ENCODE data around the gene WDR72. TPM values are rescaled to one million over a fixed set of nuclear protein-coding genes. Genes with fewer than 3 reads are reported as not detected.

The WDR72 gene
- total RNA-seq, 2 donors from 2014 or later: 0.08 to 0.42 TPM

DNA sequence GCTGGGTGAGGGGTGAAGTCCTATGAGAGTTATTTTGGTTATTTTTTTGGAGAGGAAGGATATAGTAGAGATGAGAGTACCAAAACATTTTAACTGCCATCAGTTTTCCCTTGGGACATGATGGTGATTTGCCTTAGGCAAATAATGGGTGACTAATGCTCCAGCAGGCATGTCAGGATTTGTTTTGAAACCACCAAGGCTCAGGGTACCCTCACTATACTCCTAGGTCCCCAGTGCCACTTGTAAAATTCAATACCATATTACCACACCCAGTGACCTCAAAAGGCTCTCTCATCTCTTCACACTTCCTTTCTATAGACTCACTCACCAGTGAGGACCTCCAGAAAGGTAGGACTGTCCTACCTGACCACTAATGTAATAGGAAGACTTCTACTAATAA lies 83.6 kb downstream of the WDR72 start:
- intact Hi-C loops (cut with DNase I): no loop called here
- no peaks in the 10 kb centered on the region for H3K9me3 ChIP-seq
- no peaks in the 10 kb centered on the region for H3K4me1 ChIP-seq
- no peaks in the 10 kb centered on the region for H3K27me3 ChIP-seq
- no peak overlapping the region for H3K27ac ChIP-seq
- no peak overlapping the region for H3K9ac ChIP-seq (ENCODE audit: low read depth in 2 of 2, low read length in 2 of 2)
- H3K36me3 ChIP-seq: no peaks in the 10 kb centered on the region
- no peak for DNase-seq
- TF ChIP-seq, protein P1, sequence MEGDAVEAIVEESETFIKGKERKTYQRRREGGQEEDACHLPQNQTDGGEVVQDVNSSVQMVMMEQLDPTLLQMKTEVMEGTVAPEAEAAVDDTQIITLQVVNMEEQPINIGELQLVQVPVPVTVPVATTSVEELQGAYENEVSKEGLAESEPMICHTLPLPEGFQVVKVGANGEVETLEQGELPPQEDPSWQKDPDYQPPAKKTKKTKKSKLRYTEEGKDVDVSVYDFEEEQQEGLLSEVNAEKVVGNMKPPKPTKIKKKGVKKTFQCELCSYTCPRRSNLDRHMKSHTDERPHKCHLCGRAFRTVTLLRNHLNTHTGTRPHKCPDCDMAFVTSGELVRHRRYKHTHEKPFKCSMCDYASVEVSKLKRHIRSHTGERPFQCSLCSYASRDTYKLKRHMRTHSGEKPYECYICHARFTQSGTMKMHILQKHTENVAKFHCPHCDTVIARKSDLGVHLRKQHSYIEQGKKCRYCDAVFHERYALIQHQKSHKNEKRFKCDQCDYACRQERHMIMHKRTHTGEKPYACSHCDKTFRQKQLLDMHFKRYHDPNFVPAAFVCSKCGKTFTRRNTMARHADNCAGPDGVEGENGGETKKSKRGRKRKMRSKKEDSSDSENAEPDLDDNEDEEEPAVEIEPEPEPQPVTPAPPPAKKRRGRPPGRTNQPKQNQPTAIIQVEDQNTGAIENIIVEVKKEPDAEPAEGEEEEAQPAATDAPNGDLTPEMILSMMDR (IDR thresholded peaks at IDR 0.05): no peak
- H3K4me3 ChIP-seq: no peak overlapping the region

DNA sequence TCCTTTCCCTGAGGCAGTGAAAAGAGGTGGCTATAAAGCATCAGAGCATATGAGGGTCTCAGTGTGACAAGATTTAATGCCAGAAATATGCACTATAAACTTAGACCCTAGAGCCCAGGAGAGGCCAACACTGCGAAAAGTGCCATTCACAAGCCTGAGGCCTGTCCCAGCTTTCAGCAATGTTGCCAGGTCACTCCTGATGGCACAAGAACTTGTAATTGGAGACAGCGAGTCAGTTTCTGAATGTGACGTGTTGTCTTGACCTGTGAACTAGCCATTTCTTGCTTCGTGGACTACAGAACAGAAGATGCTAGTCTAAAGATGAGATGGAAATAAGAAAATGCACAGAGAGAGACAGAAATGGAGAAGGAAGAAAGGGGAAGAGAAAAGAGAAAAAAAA lies 87.9 kb downstream of the WDR72 start:
- Histone ChIP-seq H3K36me3 (no peaks in the 10 kb centered on the region), H3K4me3 (no peak overlapping the region), H3K9ac (ENCODE audit: low read depth in 2 of 2, low read length in 2 of 2) (no peak overlapping the region), H3K27me3 (no peaks in the 10 kb centered on the region), H3K9me3 (no peaks in the 10 kb centered on the region), H3K27ac (no peak overlapping the region), H3K4me1 (no peaks in the 10 kb centered on the region)
- TF ChIP-seq, protein P1 (IDR thresholded peaks at IDR 0.05): no peak
- intact Hi-C loops (cut with DNase I): no loop called here
- DNase-seq: no peak

DNA sequence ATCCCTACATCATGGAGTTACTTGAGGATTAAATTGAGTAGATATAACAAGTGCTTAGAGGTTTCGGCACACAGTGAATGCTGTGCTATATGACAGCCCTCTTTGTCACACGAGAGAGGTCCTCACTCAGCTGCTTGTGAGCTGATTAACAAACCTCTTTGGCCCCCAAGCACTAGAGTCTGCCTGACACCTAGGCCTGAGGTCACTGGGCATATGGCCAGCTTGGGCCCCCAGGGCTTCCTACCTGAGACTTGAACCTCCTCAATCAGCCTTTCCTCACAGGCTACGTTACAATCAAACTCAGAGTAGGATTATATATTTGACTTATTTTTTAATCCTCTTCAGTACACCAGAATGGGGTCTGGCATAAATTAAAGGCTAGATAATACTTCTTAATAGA lies 88.8 kb downstream of the WDR72 start:
- no peak for DNase-seq
- H3K9me3 ChIP-seq: no peaks in the 10 kb centered on the region
- H3K4me1 ChIP-seq: no peaks in the 10 kb centered on the region
- intact Hi-C loops (cut with DNase I): no loop called here
- H3K27ac ChIP-seq: no peak overlapping the region
- H3K27me3 ChIP-seq: no peaks in the 10 kb centered on the region
- H3K9ac ChIP-seq (ENCODE audit: low read depth in 2 of 2, low read length in 2 of 2): no peak overlapping the region
- H3K36me3 ChIP-seq: no peaks in the 10 kb centered on the region
- no peak overlapping the region for H3K4me3 ChIP-seq
- TF ChIP-seq, protein P1 (IDR thresholded peaks at IDR 0.05): no peak

DNA sequence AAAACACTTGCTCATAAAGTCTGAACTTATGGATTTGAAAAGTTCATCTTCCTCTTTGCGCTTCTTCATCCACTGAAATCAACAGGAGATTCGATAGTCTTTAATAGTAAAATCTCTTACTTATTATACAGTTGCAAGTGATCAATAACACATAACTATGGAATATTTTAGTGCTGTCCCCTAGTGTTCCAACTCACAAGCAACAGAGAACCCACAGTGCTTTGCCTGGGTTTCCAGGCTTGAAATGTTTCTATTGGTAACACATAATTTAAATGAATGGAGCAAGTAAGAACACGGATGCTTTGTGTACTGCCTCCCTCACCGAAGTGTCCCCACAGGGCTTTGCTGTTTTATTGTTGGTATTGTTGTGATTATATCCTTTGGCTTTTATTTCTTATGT lies 93.5 kb downstream of the WDR72 start:
- H3K4me3 ChIP-seq: no peak overlapping the region
- no peaks in the 10 kb centered on the region for H3K4me1 ChIP-seq
- H3K27ac ChIP-seq: no peak overlapping the region
- no peak overlapping the region for H3K9ac ChIP-seq (ENCODE audit: low read depth in 2 of 2, low read length in 2 of 2)
- intact Hi-C loops (cut with DNase I): no loop called here
- H3K27me3 ChIP-seq: no peaks in the 10 kb centered on the region
- H3K9me3 ChIP-seq: no peaks in the 10 kb centered on the region
- no peaks in the 10 kb centered on the region for H3K36me3 ChIP-seq
- DNase-seq: no peak
- TF ChIP-seq, protein P1 (IDR thresholded peaks at IDR 0.05): no peak

DNA sequence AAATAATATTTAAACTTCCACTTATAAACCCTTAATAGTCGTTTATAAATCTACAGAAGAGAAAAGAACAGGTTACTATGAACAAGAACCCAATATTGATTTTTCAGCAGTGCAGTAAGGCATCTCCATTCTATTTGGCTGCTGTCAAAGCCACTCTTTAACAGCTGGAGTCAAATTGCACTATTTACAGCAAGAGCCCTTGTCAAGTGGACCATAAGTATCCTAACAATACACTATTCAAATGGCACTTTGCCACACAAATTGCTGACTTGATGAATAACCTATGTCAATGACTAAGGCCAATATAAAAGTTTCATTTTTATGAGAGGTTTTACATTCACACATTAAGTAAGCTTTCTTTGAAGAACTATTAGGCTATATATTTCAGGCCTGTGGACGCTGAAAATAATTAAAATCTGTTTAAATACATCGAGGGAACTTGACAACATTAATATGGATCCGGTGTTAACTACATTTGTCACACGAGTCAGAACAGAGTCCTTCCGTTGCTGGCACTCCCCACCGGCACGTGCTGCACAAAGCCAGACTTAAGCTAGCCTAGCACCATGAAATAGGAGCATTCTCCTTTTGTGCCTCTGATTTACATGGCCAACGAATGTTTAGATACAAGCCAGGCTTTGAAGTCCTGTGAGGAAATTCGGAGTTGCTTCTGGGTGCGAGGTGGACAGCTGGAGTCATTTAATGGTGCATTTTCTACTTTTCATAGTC lies 100.5 kb downstream of the WDR72 start:
- DNase-seq: no peak
- H3K9ac ChIP-seq (ENCODE audit: low read depth in 2 of 2, low read length in 2 of 2): no peak overlapping the region
- H3K27ac ChIP-seq: no peak overlapping the region
- no peak overlapping the region for H3K4me3 ChIP-seq
- TF ChIP-seq, protein P1 (IDR thresholded peaks at IDR 0.05): no peak
- H3K9me3 ChIP-seq: no peaks in the 10 kb centered on the region
- no peaks in the 10 kb centered on the region for H3K4me1 ChIP-seq
- no peaks in the 10 kb centered on the region for H3K36me3 ChIP-seq
- H3K27me3 ChIP-seq: no peaks in the 10 kb centered on the region
- intact Hi-C loops (cut with DNase I): loop anchor here (5.0 to 10.0 kb wide), 2 partner anchors 64 to 877 kb away; no protein-coding TSS in a partner anchor
